GM12873 (cell line): Measurements from ENCODE around the gene MDN1.

Source experiments
- CTCF ChIP-seq: IDR thresholded peaks from 2 replicates; pipeline ENCODE4 v1.5.1; 2012; ENCODE audit warnings: low read depth, mild to moderate bottlenecking, moderate library complexity, low read length, control low read depth; ENCODE audit not compliant: insufficient read depth; ENCODE audit errors: missing control alignments

Gene MDN1

GRCh38 chr6:89829472-89830169 lies 10.0 kb upstream of the MDN1 start, which contains the start of gene CASP8AP2:
Gene CASP8AP2 (plus strand): TSS chr6:89829880.
- TF ChIP-seq CTCF: no peak

GRCh38 chr6:89828988-89829471 lies 9.4 kb upstream of the MDN1 start:
- no peak for TF ChIP-seq CTCF

- TF ChIP-seq CTCF: no peak
These were observed 6.5 kb upstream of the MDN1 start for GRCh38 chr6:89826029-89826528.

GRCh38 chr6:89818977-89819335 lies 638 bp downstream of the MDN1 start:
- TF ChIP-seq CTCF: no peak

- TF ChIP-seq CTCF: no peak
These were observed 2.1 kb downstream of the MDN1 start for GRCh38 chr6:89817481-89817880.

- TF ChIP-seq CTCF: no peak
These were observed 12.0 kb downstream of the MDN1 start for GRCh38 chr6:89807581-89807980.

GRCh38 chr6:89805814-89806371 lies 13.7 kb downstream of the MDN1 start:
- TF ChIP-seq CTCF: no peak
